DND-41 (cell line): ENCODE data around the gene ZNF638.

ENCODE experiments used
- EZH2 ChIP-seq: IDR thresholded peaks from 3 replicates; pipeline ENCODE4 v1.6.1; 2012; ENCODE audit warnings: borderline replicate concordance, low read depth, mild to moderate bottlenecking, moderate library complexity, low read length, inconsistent platforms; ENCODE audit not compliant: severe bottlenecking
- TF ChIP-seq, protein P1 (sequence below): IDR thresholded peaks from 2 replicates; pipeline ENCODE4 v1.5.1; 2012; ENCODE audit warnings: borderline replicate concordance, low read length, moderate library complexity, mild to moderate bottlenecking; ENCODE audit not compliant: poor library complexity, severe bottlenecking; ENCODE audit errors: extremely low read depth

DNA sequence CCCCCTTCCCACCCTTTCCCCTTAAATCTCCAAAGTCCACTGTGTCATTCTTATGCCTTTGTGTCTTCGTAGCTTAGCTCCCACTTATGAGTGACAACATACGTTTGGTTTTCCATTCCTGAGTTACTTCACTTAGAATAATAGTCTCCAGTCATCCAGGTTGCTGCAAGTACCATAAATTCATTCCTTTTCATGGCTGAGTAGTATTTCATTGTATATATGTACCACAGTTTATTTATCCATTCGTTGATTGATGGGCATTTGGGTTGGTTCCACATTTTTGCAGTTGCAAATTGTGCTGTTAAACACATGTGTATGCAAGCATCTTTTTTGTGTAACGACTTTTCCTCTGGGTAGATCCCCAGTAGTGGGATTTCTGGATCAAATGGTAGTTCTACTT, 14.5 kb upstream of the ZNF638 start:
- TF ChIP-seq, protein P1, sequence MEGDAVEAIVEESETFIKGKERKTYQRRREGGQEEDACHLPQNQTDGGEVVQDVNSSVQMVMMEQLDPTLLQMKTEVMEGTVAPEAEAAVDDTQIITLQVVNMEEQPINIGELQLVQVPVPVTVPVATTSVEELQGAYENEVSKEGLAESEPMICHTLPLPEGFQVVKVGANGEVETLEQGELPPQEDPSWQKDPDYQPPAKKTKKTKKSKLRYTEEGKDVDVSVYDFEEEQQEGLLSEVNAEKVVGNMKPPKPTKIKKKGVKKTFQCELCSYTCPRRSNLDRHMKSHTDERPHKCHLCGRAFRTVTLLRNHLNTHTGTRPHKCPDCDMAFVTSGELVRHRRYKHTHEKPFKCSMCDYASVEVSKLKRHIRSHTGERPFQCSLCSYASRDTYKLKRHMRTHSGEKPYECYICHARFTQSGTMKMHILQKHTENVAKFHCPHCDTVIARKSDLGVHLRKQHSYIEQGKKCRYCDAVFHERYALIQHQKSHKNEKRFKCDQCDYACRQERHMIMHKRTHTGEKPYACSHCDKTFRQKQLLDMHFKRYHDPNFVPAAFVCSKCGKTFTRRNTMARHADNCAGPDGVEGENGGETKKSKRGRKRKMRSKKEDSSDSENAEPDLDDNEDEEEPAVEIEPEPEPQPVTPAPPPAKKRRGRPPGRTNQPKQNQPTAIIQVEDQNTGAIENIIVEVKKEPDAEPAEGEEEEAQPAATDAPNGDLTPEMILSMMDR, result no peak
- TF ChIP-seq EZH2, result no peak
